Mucosa of rectum (tissue), 2 donors: Measurements from ENCODE around the gene OPRD1.
"Not testable (repeated sequence)": the region's sequence is repeated elsewhere in the genome, so short reads cannot be mapped to it uniquely, and the experiment has no call there.

ENCODE experiments used
- H3K27ac ChIP-seq, 2 donors: one replicate each; pipeline ENCODE4 v1.7.0; 2013; ENCODE audit warnings: inconsistent platforms in 2 of 2, low read depth in 2 of 2, low read length in 2 of 2
- H3K27me3 ChIP-seq, 2 donors: one replicate each; pipeline ENCODE4 v1.7.0; 2013; ENCODE audit warnings: low read length in 2 of 2; ENCODE audit not compliant: control insufficient read depth in 2 of 2, insufficient read depth in 2 of 2
- H3K36me3 ChIP-seq, 2 donors: one replicate each; pipeline ENCODE4 v1.7.0; 2013; ENCODE audit warnings: low read length in 2 of 2; ENCODE audit not compliant: control insufficient read depth in 2 of 2, insufficient read depth in 2 of 2
- H3K4me1 ChIP-seq, 2 donors: one replicate each; pipeline ENCODE4 v1.7.0; 2013; ENCODE audit warnings: low read length in 2 of 2, mild to moderate bottlenecking in 1 of 2; ENCODE audit not compliant: control insufficient read depth in 2 of 2, insufficient read depth in 2 of 2
- H3K4me3 ChIP-seq, 2 donors: one replicate each; pipeline ENCODE4 v1.7.0; 2013; ENCODE audit warnings: low read length in 2 of 2
- H3K9ac ChIP-seq, 2 donors: one replicate each; pipeline ENCODE4 v1.7.0; 2013; ENCODE audit warnings: low read length in 2 of 2, low read depth in 1 of 2, mild to moderate bottlenecking in 1 of 2
- H3K9me3 ChIP-seq, 2 donors: one replicate each; pipeline ENCODE4 v1.7.0; 2013; ENCODE audit warnings: low read length in 2 of 2; ENCODE audit not compliant: control insufficient read depth in 2 of 2
- donor health status: healthy.
- donor health status: Normal muscosa, but diverticular disease.

Gene OPRD1

DNA sequence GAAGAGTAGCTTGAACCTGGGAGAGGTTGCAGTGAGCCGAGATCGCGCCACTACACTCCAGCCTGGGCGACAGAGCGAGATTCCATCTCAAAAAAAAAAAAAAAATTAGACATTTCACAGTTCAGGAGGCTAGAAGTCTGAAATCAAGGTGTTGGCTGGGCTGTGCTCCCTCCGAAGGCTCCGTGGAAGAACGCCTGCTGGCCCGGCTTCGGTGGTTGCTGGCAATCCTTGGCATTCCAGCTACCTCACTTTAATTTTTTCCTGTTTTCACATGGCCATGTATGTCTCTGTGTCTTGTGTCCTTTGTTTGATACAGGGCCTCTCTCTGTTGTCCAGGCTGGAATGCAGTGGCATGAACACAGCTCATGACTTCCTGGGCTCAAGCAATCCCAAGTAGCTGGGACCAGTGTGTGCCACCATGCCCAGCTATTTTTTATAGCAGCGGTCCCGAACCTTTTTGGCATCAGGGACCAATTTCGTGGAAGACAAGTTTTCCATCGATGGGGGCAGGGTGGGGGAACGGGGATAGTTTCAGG lies 24.5 kb downstream of the OPRD1 start:
- Histone ChIP-seq H3K36me3 (no peaks in the 10 kb centered on the region), H3K27ac (no peak overlapping the region), H3K4me1 (no peaks in the 10 kb centered on the region), H3K9me3 (no peaks in the 10 kb centered on the region), H3K27me3 (no peaks in the 10 kb centered on the region), H3K4me3 (no peak overlapping the region), H3K9ac (no peak overlapping the region)

DNA sequence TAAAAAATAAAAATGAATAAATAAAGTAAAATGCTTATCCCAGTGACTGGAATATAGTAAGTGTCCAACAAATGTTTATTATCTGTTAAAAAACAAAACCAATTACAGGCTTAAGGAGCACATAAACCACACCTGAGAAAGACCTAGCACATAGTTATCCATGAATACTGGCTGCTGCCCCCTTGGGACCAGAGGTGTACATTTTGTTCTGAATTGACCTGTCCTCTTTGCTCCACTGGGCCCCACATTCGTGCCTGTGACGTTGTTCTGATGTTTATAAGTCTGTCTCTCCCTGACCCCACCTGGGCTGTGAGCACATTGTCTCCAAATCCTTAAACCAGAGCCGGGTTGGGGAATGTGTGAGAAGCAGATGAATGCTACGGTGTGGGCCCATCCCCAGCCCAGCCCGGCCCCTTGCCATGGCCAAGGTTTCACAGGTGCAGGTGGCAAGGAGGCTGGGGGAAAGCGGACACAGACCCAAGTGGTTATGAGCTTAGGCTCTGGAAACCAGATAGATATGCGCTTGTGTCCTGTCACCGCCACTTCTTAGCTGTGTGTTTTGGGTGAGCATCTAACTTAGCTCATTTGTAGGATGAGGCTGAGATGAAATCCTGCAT lies 29.1 kb downstream of the OPRD1 start:
- H3K4me3 ChIP-seq = no peak overlapping the region
- no peaks in the 10 kb centered on the region for H3K36me3 ChIP-seq
- no peaks in the 10 kb centered on the region for H3K4me1 ChIP-seq
- H3K27me3 ChIP-seq = no peaks in the 10 kb centered on the region
- no peak overlapping the region for H3K9ac ChIP-seq
- no peaks in the 10 kb centered on the region for H3K9me3 ChIP-seq
- no peak overlapping the region for H3K27ac ChIP-seq

DNA sequence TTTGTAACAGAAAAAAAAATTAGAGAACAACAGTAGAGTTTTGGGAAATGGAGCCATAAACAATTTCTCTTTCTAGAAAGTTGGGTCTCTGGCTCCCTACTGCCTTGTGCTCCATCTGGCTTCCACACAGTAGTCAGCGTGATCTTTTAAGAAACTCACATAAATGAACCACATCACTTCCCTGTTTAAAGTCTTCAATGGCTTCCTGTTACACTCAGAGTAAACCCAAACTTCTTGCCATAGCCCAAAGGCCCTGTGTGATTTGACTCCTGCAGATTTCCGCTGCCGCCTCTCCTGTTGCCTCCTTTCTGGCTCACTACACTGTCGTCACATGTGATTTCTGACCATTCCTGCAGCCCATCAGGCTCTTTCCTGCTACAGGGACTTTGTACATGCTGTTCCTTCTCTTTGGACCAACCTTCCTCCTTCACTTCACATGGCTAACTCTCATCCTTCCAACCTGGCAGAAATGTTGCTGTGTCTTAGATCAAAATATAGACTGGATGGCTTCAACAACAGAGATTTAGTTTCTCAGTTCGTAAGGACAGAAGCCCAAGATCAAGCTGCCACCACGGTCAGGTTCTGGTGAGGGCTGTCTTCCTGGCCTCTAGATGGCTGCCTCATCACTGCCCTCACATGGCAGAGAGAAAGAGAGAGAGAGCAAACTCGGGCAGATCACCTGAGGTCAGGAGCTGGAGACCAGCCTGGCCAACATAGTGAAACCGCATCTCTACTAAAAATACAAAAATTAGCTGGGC lies 34.0 kb downstream of the OPRD1 start:
- no peaks in the 10 kb centered on the region for H3K9me3 ChIP-seq
- H3K36me3 ChIP-seq = no peaks in the 10 kb centered on the region
- no peak overlapping the region for H3K27ac ChIP-seq
- H3K4me3 ChIP-seq = no peak overlapping the region
- no peaks in the 10 kb centered on the region for H3K27me3 ChIP-seq
- no peak overlapping the region for H3K9ac ChIP-seq
- H3K4me1 ChIP-seq = no peaks in the 10 kb centered on the region

DNA sequence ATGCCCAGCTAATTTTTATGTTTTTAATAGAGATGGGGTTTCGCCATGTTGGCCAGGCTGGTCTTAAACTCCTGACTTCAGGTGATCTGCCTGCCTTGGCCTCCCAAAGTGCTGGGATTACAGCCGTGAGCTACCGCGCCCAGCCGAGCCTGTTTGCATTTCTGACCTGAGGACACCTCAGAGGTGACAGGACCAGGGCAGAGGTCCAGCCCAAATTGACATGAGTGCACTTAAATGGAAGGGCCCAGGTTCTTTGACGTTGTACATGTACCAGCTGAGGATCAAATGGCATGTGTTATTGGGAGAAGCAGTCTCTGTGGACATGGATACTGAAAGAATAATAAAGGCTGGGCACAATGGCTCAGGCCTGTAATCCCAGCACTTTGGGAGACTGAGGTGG lies 35.2 kb downstream of the OPRD1 start:
- not testable (repeated sequence) for H3K36me3 ChIP-seq, H3K4me1 ChIP-seq, H3K9ac ChIP-seq, H3K4me3 ChIP-seq, H3K27ac ChIP-seq, H3K9me3 ChIP-seq, H3K27me3 ChIP-seq

DNA sequence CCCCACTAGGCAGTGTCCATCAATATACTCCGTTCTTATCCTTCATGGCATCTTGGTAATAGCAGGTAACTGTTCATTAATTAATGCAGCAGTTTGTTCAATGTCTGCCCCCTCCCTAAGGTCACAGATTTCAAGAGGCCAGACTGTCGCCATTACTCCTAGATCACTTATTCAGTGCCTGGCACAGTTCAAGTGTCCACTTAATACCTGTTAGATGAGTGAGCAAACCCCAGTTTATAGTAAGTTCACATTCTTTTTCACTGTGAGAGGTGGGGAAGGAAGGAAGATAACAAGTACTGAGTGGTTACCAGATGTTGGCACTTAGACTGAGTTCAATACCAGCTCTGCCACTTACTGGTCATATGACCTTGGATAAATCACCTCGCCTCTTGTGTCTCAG lies 36.4 kb downstream of the OPRD1 start:
- Histone ChIP-seq H3K27ac (no peak overlapping the region), H3K4me3 (no peak overlapping the region), H3K9ac (no peak overlapping the region), H3K9me3 (no peaks in the 10 kb centered on the region), H3K27me3 (no peaks in the 10 kb centered on the region), H3K36me3 (no peaks in the 10 kb centered on the region), H3K4me1 (no peaks in the 10 kb centered on the region)

DNA sequence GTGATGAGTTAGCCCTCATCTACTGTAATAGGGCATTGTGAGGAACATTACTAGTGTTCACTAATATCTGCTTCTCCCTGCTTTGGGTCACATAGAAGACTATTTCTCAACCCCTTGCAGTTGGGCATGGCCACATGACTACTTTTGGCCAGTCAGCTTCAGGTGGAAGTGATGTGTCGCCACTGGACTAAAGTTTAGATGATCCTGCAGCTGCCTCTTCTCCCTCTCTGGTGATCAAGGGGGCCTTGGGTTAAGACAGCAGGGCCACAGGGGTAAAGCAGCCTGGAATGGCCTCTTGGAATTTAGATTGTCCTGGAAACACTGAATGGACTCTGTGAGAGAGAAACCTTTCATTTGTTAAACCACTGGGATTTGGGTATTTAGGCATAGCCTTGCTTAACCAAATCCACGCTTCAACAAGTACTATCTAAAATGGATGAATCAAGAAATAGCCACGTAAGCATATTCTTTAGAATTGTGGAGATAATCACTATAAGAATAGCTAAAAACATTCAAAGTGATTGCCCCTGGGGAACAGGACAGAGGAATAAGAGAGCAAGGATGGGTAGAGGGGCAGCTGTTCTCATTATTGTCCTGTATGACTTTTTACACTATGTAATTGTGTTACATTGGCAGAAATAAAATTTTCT lies 41.2 kb downstream of the OPRD1 start:
- H3K4me1 ChIP-seq = no peaks in the 10 kb centered on the region
- no peaks in the 10 kb centered on the region for H3K9me3 ChIP-seq
- H3K9ac ChIP-seq = no peak overlapping the region
- peaks cover 0 to 5% of the 10 kb centered on the region in 2 donors for H3K27me3 ChIP-seq
- no peak overlapping the region for H3K4me3 ChIP-seq
- H3K27ac ChIP-seq = no peak overlapping the region
- H3K36me3 ChIP-seq = no peaks in the 10 kb centered on the region

DNA sequence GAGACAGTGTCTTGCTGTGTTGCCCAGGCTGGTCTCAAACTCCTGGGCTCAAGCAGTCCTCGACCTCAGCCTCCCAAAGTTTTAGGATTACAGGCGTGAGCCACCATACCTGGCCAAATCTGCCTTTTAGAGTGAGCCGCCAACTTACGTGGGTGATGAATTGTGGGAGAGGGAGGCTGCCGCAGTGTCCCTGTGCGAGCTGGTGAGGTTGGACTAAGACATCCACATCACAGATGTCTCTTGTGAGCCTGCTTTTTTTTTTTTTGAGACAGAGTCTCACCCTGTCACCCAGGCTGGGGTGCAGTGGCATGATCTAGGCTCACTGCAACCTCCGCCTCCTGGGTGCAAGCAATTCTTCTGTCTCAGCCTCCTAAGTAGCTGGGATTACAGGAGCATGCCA lies 42.4 kb downstream of the OPRD1 start:
- H3K4me3 ChIP-seq, H3K4me1 ChIP-seq, H3K36me3 ChIP-seq, H3K9ac ChIP-seq, H3K27me3 ChIP-seq, H3K27ac ChIP-seq, H3K9me3 ChIP-seq: not testable (repeated sequence)

DNA sequence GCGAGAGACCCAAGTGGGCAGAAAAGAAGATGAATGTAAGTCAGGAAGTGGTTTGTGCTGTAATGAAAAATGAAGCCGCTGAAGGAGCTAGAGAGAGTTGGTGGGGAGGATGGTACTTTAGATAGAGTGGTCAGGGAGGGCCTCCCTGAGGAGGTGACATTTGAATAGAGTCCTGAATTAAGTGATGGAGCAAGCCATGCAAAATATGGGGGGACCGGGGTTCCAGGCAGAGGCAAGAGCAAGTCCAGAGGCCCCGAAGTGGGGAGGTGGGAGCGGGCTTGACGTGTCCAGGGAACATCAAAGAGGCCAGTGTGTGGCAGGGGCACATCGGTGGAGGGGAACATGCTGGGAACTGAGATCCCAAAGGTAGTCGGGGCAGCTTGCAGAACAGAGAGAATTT lies 43.1 kb downstream of the OPRD1 start:
- H3K4me3 ChIP-seq = no peak overlapping the region
- H3K27ac ChIP-seq = no peak overlapping the region
- H3K4me1 ChIP-seq = no peaks in the 10 kb centered on the region
- no peaks in the 10 kb centered on the region for H3K36me3 ChIP-seq
- H3K9ac ChIP-seq = no peak overlapping the region
- H3K9me3 ChIP-seq = no peaks in the 10 kb centered on the region
- peaks cover 0 to 5% of the 10 kb centered on the region in 2 donors for H3K27me3 ChIP-seq

DNA sequence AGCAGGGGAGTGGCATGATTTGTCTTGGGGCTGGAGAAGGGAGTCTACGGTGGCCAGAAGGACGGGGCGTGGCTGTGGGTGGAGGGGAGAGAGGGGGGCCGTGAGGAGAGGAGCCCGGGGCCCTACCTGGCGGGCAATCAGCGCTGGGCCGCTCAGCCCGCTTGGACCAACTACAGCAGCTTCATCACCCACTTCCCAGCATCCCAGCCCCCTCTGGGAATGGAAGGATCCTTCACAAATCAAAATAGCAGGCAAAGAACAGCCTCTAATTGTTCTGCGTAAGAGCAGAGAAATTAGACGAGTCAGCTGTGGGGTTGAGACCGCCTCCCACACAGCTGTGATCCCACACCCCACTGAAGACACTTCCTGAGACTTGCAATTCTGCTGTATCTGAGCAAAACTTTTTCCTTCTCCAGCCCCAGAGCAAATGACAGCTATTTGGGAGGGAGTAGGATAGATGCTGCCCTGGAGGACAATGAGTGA lies 43.5 kb downstream of the OPRD1 start:
- no peak overlapping the region for H3K4me3 ChIP-seq
- peaks cover 2% of the 10 kb centered on the region in 2 donors for H3K4me1 ChIP-seq
- H3K36me3 ChIP-seq = no peaks in the 10 kb centered on the region
- peaks cover 0 to 5% of the 10 kb centered on the region in 2 donors for H3K27me3 ChIP-seq
- H3K27ac ChIP-seq = no peak overlapping the region
- no peak overlapping the region for H3K9ac ChIP-seq
- no peaks in the 10 kb centered on the region for H3K9me3 ChIP-seq

DNA sequence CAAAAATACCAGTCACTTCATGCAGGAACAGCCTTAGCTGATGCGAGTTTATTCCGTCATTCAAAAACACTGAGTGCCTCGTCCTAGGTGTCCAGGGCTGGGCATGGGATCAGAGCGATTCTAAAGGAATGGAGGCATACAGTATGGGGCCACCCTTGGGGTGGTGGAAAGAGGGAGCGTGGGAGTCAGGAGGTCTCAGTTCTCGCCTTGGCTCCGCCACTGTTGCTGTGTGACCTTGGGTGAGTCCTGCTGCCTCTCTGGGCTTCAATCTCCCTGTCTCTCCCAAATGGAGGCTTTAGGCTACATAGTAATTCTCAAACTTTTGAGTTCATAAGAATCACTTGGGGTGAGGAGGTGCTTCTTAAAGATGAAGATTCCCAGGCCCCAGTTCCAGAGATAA lies 44.0 kb downstream of the OPRD1 start:
- Histone ChIP-seq H3K4me1 (peaks cover 6% of the 10 kb centered on the region in 2 donors), H3K36me3 (no peaks in the 10 kb centered on the region), H3K4me3 (no peak overlapping the region), H3K9me3 (no peaks in the 10 kb centered on the region), H3K27me3 (peaks cover 0 to 5% of the 10 kb centered on the region in 2 donors), H3K9ac (no peak overlapping the region), H3K27ac (no peak overlapping the region)
